Adrenal gland (tissue), 12 donors: Measurements from ENCODE around the gene CDH4. TPM values are rescaled to one million over a fixed set of nuclear protein-coding genes. Genes with fewer than 3 reads are reported as not detected.

Experiments used
- DNase-seq, 7 donors: peaks; one replicate each; pipeline ENCODE4 v3.0.0-alpha.2; 2019 to 2020
- H3K27ac ChIP-seq, 5 donors: fragments of 200-600 bp; sonication (generic) in 4 of 5; 1 replicate in 3 of 5; 2 replicates in 2 of 5; pipeline versions ENCODE4 v1.5.1 to v1.8.0; 2016 to 2020; ENCODE audit warnings: mild to moderate bottlenecking in 1 of 5
- H3K27me3 ChIP-seq: fragments of 200-600 bp; 2 replicates; pipeline ENCODE4 v1.8.0; 2021
- H3K36me3 ChIP-seq, 2 donors: fragments of 200-600 bp; replicated peaks in 1 of 2; 1 replicate in 1 of 2; 2 replicates in 1 of 2; pipeline versions ENCODE4 v1.5.1 to v1.8.0; 2018 to 2022
- H3K4me1 ChIP-seq, 2 donors: fragments of 200-600 bp; replicated peaks in 1 of 2; 1 replicate in 1 of 2; 2 replicates in 1 of 2; pipeline versions ENCODE4 v1.5.1 to v1.8.0; 2018 to 2021
- H3K4me3 ChIP-seq, 4 donors: fragments of 200-600 bp; sonication (generic) in 3 of 4; one replicate each; pipeline ENCODE4 v1.5.1; 2016 to 2018
- H3K9me3 ChIP-seq, 3 donors: fragments of 200-600 bp; sonication (generic) in 1 of 3; replicated peaks in 1 of 3; 1 replicate in 2 of 3; 2 replicates in 1 of 3; pipeline versions ENCODE4 v1.5.1 to v1.8.0; 2016 to 2021
- CTCF ChIP-seq, 6 experiments: fragments of 450-650 bp in 4 of 6; fragments of 200-600 bp in 2 of 6; sonication (generic) in 1 of 6; IDR thresholded peaks; 1 replicate in 5 of 6; 2 replicates in 1 of 6; pipeline versions ENCODE4 v1.5.1 to v1.8.0; 2016 to 2021; ENCODE audit warnings: antibody characterized with exemption in 6 of 6, mild to moderate bottlenecking in 2 of 6, moderate library complexity in 1 of 6
- POLR2A ChIP-seq, 2 donors: fragments of 450-650 bp; IDR thresholded peaks; one replicate each; pipeline ENCODE4 v1.6.1; 2017; ENCODE audit warnings: antibody characterized with exemption in 2 of 2, mild to moderate bottlenecking in 2 of 2, moderate library complexity in 1 of 2
- WGBS, 4 donors: extraction: QIAGEN DNeasy Blood & Tissue Kit in 2 of 4; methylation state at CpG; one replicate each; pipeline versions ENCODE4 v1.1.5 to v1.1.7; 2013 to 2017; 5-methylcytosine and 5-hydroxymethylcytosine counted together
- intact Hi-C, 2 donors: fragments of 100-400 bp; cut with DNase I; formaldehyde crosslinking; loops; one replicate each; pipeline versions ENCODE4 v1.14.1 to v1.15.0; 2022 to 2023
- polyA plus RNA-seq, 3 donors: library from polyadenylated mRNA; stranded (reverse); fragments of 200-250 nt in 2 of 3; fragments of 350-450 nt in 1 of 3; fragmentation: Illumina TruSeq in 1 of 3; extraction: RNeasy Lipid Tissue Mini Kit (QIAGEN cat#74804) in 1 of 3; gene quantifications; one replicate each; pipeline ENCODE4 v1.2.3, GENCODE V29; 2013 to 2014
- total RNA-seq, 9 donors: library from RNA; depleted of rRNA in 4 of 9; stranded (reverse); fragments of >200 nt in 4 of 9; fragments of 120-200 nt in 1 of 9; fragmentation: NEBNext Ultra II Directional in 1 of 9; extraction: Animal tissue kit (Norgen Biotek cat#: 25700) in 1 of 9; gene quantifications; one replicate each; pipeline versions ENCODE4 v1.1.0 to v1.2.4, GENCODE V29; 2013 to 2023
- donor health status: healthy with polysubstance abuse.
- donor health status: Bipolar disorder and iron deficiency.
- donor health status: DM: yes; HTN: yes; CAD: no.
- donor health status: DM: no; HTN: no; CAD: no.
- donor health status: DM: no; HTN: no; CAD: no.
- donor health status: DM: yes; HTN: yes; CAD: no.

The CDH4 gene
- total and polyA plus RNA-seq, 12 donors: 0.08 to 0.53 (median 0.20) TPM; not detected in 3

GRCh38 chr20:61620174-61620573 lies 368.1 kb downstream of the CDH4 start:
- Histone ChIP-seq H3K27ac (no peak overlapping the region), H3K9me3 (no peaks in the 10 kb centered on the region), H3K36me3 (no peaks in the 10 kb centered on the region), H3K4me1 (no peaks in the 10 kb centered on the region), H3K27me3 (no peaks in the 10 kb centered on the region), H3K4me3 (no peak overlapping the region)
- WGBS, 4 donors: 0 to 58% (median 2%) methylated on average over 1 of the region's 1 CpG
- intact Hi-C loops: no loop called here
- TF ChIP-seq POLR2A (IDR thresholded peaks at IDR 0.05): no peak
- TF ChIP-seq CTCF (IDR thresholded peaks at IDR 0.05): no peak
- DNase-seq: no peak

- no peaks in the 10 kb centered on the region for H3K36me3 ChIP-seq
- no peaks in the 10 kb centered on the region for H3K4me1 ChIP-seq
- intact Hi-C loops: no loop called here
- no peaks in the 10 kb centered on the region for H3K27me3 ChIP-seq
- DNase-seq: no peak
- TF ChIP-seq CTCF (IDR thresholded peaks at IDR 0.05) (no peak), POLR2A (IDR thresholded peaks at IDR 0.05) (no peak)
- H3K27ac ChIP-seq: no peak overlapping the region
- no peak overlapping the region for H3K4me3 ChIP-seq
- 61 to 69% (median 63%) methylated on average over 19 of the region's 19 CpGs for WGBS, 4 donors
- no peaks in the 10 kb centered on the region for H3K9me3 ChIP-seq
Observed at GRCh38 chr20:61621035-61621730, 369.1 kb downstream of the CDH4 start.

- TF ChIP-seq POLR2A (IDR thresholded peaks at IDR 0.05): no peak
- no peak for TF ChIP-seq CTCF (IDR thresholded peaks at IDR 0.05)
- Histone ChIP-seq H3K4me1 (no peaks in the 10 kb centered on the region), H3K9me3 (no peaks in the 10 kb centered on the region), H3K27me3 (no peaks in the 10 kb centered on the region), H3K27ac (no peak overlapping the region), H3K36me3 (no peaks in the 10 kb centered on the region), H3K4me3 (no peak overlapping the region)
- WGBS, 4 donors: 78 to 90% (median 83%) methylated on average over 6 to 10 of the region's 10 CpGs
- no peak for DNase-seq
- intact Hi-C loops: no loop called here
Observed at GRCh38 chr20:61621852-61622251, 369.8 kb downstream of the CDH4 start.

- Histone ChIP-seq H3K4me1 (no peaks in the 10 kb centered on the region), H3K27ac (no peak overlapping the region), H3K4me3 (no peak overlapping the region), H3K36me3 (no peaks in the 10 kb centered on the region), H3K9me3 (no peaks in the 10 kb centered on the region), H3K27me3 (no peaks in the 10 kb centered on the region)
- TF ChIP-seq POLR2A (IDR thresholded peaks at IDR 0.05) (no peak), CTCF (IDR thresholded peaks at IDR 0.05) (no peak)
- WGBS, 4 donors: 74 to 84% (median 77%) methylated on average over 11 of the region's 11 CpGs
- intact Hi-C loops: no loop called here
- no peak for DNase-seq
Observed at GRCh38 chr20:61623451-61623850, 371.4 kb downstream of the CDH4 start.
